ENCODE results near the gene ZNF568.

Gene ZNF568

DNA sequence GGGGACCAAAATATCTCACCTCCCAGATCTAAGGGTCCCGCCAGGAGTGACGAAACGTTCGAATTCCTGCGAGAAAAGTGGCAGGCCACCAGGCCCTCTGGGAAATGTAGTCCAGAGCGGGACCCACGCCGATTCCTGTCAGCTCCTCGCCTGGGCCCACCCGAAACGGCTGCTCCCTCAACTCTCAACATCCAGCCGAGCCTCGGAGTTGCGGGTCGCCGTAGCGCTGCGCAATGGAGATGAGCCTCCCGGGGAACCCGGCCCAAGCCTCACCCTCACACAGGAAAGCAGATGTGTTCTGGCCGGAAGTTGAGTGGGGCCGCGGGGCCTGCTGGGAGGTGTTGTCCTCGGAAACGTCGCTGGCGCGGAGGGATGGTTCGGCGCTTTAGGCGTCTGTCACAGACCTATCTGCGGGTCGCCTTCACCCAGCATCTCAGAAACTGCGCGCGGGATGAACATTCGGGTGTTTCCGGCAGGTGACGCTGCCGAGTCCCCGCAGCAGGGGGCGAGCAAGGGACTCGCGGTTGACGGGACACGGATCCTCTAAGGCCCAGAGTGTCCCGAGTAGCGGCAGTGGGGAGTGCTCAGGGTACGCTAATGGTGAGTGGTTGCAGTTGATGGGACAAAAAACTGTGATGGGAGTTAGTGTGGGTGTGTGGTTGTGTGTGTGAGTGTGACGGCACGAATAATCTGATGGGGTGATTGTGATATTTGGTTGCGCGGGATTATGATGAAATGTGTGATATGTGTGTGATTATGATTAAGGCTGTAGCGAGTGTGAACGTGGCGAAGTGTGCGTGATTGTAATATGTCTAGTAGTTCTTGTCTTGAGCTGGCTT, at the start of gene ZNF568, which contains the start of gene ZNF829:
Gene ZNF568, plus strand, starts transcription at position 341 of the 839 bp plus-strand sequence. CDS start 6,439 bp downstream, outside the sequence.
Gene ZNF829, minus strand, starts transcription at position 300 of the 839 bp plus-strand sequence. CDS start 1,124 bp downstream, outside the sequence.
- DNase-seq = peak; percentile 86

DNA sequence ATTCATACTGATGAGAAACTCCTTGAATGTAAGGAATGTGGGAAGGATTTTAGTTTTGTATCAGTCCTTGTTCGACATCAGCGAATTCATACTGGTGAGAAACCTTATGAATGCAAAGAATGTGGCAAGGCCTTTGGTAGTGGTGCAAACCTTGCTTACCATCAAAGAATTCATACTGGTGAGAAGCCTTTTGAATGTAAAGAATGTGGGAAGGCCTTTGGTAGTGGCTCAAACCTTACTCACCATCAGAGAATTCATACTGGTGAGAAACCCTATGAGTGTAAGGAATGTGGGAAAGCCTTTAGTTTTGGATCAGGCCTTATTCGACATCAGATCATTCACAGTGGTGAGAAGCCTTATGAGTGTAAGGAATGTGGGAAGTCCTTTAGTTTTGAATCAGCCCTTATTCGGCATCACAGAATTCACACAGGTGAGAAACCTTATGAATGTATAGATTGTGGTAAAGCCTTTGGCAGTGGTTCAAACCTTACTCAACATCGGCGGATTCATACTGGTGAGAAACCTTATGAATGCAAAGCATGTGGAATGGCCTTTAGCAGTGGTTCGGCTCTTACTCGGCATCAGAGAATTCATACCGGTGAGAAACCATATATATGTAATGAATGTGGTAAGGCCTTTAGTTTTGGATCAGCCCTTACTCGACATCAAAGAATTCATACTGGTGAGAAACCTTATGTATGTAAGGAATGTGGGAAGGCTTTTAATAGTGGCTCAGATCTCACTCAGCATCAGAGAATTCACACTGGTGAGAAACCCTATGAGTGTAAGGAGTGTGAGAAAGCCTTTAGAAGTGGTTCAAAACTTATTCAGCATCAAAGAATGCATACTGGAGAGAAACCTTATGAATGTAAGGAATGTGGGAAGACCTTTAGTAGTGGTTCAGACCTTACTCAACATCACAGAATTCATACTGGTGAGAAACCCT, 38.9 kb upstream of the ZNF568 start:
- no peak for DNase-seq

DNA sequence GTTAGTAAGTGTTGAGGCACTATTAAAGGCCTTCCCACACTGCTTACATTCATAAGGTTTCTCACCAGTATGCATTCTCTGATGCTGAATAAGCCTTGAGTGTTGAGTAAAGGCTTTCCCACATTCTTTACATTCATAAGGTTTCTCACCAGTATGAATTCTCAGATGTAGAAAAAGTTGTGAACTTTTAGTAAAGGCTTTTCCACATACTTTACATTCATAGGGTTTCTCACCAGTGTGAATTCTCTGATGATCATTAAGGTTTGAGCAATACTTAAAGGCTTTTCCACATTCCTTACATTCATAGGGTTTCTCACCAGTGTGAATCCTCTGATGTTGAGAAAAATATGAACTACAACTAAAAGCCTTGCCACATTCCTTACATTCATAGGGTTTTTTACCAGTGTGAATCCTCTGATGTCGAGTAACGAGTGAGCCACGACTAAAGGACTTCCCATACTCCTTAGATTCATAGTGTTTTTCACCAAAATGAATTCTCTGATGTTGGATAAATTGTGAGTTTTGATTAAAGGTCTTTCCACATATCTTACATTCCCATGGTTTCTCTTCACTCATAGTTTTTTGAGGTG, 24.3 kb upstream of the ZNF568 start:
- DNase-seq = no peak

GRCh38 chr19:36894849-36895383, 21.2 kb upstream of the ZNF568 start:
- DNase-seq = no peak

GRCh38 chr19:36898422-36898821, 17.7 kb upstream of the ZNF568 start:
- DNase-seq = no peak

DNA sequence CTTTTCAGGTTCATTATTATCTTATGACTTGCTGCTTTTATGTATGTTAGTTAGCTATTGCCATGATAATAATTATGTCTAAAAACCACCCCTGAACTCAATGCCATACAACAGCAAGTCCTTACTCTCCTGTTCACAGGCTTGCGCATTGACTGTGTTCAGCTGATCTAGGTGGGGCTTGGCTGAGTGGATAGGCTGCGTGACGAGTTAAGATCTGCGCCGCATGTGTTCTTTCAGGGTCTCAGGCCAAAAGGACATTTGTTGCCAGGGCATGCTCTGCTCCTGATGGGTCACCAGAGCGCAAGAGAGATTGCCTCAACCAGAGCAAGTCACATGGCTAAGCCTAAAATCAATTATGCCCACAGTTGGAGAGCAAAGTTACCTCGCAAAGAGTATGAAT, 859 bp downstream of the ZNF568 start:
- DNase-seq = no peak

- no peak for DNase-seq
These were observed 2.0 kb downstream of the ZNF568 start for GRCh38 chr19:36918090-36918489.

GRCh38 chr19:36931684-36932083, 15.6 kb downstream of the ZNF568 start:
- DNase-seq = no peak

- DNase-seq = no peak
These were observed 23.0 kb downstream of the ZNF568 start for GRCh38 chr19:36939153-36939552.

DNA sequence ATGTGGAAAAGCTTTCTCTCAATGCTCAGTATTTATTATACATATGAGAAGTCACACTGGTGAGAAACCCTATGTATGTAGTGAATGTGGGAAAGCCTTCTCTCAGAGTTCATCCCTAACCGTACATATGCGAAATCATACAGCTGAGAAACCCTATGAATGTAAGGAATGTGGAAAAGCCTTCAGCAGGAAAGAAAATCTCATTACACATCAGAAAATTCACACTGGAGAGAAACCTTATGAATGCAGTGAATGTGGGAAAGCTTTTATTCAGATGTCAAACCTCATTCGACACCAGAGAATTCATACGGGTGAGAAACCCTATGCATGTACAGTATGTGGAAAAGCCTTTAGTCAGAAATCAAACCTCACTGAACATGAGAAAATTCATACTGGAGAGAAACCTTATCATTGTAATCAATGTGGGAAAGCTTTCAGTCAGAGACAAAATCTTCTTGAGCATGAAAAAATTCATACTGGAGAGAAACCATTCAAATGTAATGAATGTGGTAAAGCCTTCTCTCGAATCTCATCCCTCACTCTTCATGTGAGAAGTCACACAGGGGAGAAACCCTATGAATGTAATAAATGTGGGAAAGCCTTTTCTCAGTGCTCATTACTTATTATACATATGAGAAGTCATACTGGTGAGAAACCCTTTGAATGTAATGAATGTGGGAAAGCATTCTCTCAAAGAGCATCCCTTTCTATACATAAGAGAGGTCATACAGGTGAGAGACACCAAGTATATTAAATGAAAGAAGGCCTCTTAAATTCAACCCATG, 34.4 kb downstream of the ZNF568 start:
- no peak for DNase-seq

DNA sequence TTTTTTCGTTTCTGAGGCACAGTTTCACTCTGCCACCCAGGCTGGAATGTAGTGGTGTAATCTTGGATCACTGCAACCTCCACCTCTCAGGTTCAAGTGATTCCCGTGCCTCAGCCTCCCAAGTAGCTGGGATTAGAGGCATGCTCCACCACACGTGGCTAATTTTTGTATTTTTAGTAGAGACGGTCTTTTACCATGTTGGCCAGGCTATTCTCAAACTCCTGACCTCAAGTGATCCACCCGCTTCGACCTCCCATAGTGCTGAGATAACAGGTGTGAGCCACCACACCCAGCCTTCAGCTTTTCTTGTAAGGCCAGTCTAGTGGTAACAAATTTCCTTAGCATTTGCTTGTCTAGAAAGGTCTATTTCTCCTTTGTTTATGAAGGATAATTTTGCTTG, 46.2 kb downstream of the ZNF568 start:
- no peak for DNase-seq

- DNase-seq = peak; percentile 43
These were observed 47.1 kb downstream of the ZNF568 start for GRCh38 chr19:36963280-36963679.

DNA sequence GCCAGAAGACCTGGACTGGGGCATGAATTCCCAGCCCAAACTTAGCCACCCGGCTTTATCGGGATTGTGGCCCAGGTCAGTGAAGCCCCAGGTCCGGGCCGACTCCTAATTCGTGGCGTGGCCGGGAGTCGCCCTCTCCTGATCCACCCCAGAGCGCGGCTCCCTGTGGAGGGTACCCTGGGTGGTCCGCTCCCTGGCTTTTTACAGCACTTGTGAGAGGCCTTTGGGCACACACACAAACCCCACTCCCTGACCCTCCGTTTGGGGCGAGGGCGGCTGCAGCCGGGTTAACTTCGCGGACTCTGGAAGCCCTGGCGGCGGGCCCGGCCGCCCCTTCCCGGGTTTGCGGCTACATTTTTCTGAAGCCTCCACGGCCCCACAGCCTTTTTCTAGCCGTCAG, 56.4 kb downstream of the ZNF568 start:
- no peak for DNase-seq

GRCh38 chr19:36973021-36973843, 57.1 kb downstream of the ZNF568 start:
- DNase-seq = peak; percentile 82

DNA sequence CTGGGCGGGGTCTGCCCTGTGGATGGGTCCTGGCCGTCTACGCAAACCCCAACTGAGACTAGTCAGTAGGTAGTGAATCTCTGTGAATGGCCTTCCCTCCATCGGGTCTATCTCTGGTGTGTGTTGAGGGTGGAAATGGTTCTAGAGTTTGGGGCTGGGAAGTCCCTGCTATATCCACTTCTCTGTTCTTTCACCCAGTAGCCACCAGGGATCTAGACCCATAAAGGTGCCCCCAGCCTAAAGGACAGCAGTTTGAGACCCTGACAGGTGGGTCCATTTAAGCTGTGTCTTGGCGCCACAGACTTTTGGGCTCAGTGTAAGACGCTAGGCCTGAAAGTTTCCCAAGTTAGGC, 57.7 kb downstream of the ZNF568 start:
- no peak for DNase-seq

DNA sequence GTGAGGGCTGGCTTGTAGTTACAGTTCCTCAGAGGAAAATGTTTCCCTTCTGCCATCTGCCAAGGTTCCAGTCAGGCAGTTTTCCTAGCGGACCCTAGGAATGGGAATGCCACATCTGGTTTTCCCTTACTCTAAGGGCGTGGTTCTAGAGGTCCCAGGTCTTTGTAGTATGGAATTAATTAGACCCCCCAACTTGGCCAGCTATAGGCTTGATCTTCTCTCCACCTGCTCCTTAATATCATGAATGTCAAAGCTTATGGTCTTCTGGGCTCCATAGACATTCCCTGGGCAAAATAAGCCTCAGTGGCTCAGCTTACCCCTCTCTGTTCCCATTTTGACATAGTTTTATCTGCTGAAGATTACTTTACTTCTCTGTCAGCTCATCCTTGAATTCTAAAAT, 70.0 kb downstream of the ZNF568 start:
- no peak for DNase-seq

GRCh38 chr19:36986601-36987000, 70.5 kb downstream of the ZNF568 start:
- DNase-seq = peak; percentile 30

- peak; percentile 18 for DNase-seq
These were observed 71.0 kb downstream of the ZNF568 start for GRCh38 chr19:36987091-36987490.

- DNase-seq = no peak
These were observed 81.2 kb downstream of the ZNF568 start for GRCh38 chr19:36997152-36997842.

GRCh38 chr19:36997843-36998235, 81.7 kb downstream of the ZNF568 start:
- DNase-seq = no peak

DNA sequence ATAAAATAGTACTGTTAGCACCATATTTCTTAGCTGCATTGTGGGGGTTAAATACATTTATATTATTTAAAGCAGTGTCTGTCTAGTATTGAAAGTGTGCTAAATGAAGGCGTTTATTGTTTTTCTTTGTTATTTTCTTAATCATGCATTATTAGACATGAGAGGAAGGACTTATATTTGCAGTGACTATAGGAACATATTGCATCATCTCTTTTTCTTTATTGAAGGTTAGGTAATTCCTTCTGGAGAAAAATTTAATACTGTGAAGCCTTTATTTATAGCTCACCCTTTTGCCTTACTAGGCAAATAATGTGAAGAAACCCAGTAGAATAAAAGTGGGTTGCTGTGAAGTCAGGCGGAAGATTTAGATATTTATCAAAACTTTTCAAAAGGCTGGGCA, 83.2 kb downstream of the ZNF568 start:
- DNase-seq = no peak
